GM19324 (cell line): ENCODE data around the gene ERMAP.

ENCODE experiments used
- ATAC-seq: cut with Tn5 transposase; IDR thresholded peaks from one replicate; pipeline ENCODE4 v1.9.1; 2021; ENCODE audit warnings: mild to moderate bottlenecking, moderate library complexity; ENCODE audit not compliant: unreplicated experiment, low FRiP score

The ERMAP gene

GRCh38 chr1:42816585-42817439, at the start of gene ERMAP, which contains the start of gene SVBP:
Gene ERMAP, plus strand, starts transcription at chr1:42817122. Its CDS starts 13,327 bp downstream, at chr1:42830449.
Gene SVBP, minus strand, starts transcription at chr1:42817397. Its CDS starts 853 bp downstream, at chr1:42816544.
- ATAC-seq: peak; percentile 92

- peak; percentile 2 for ATAC-seq
Measured at GRCh38 chr1:42767510-42768000, 49.4 kb upstream of the ERMAP start.

- ATAC-seq: no peak
Measured at GRCh38 chr1:42768172-42768571, 48.8 kb upstream of the ERMAP start.

GRCh38 chr1:42769811-42770210, 47.1 kb upstream of the ERMAP start:
- ATAC-seq: no peak

GRCh38 chr1:42773420-42773819, 43.5 kb upstream of the ERMAP start:
- ATAC-seq: no peak

GRCh38 chr1:42774928-42775526, 41.9 kb upstream of the ERMAP start:
- no peak for ATAC-seq

- ATAC-seq: no peak
Measured at GRCh38 chr1:42776502-42776901, 40.4 kb upstream of the ERMAP start.

GRCh38 chr1:42777852-42778251, 39.1 kb upstream of the ERMAP start:
- no peak for ATAC-seq

- ATAC-seq: no peak
Measured at GRCh38 chr1:42779725-42780124, 37.2 kb upstream of the ERMAP start.

GRCh38 chr1:42780176-42780575, 36.7 kb upstream of the ERMAP start:
- ATAC-seq: no peak

GRCh38 chr1:42783092-42783491, 33.8 kb upstream of the ERMAP start:
- ATAC-seq: no peak

- ATAC-seq: no peak
Measured at GRCh38 chr1:42784547-42784945, 32.4 kb upstream of the ERMAP start.

GRCh38 chr1:42784946-42785693, 31.8 kb upstream of the ERMAP start, which contains the start of gene TMEM269:
Gene TMEM269, plus strand, starts transcription at chr1:42784991. Its CDS starts 4,903 bp downstream, at chr1:42789894.
- no peak for ATAC-seq

GRCh38 chr1:42786097-42786496, 30.8 kb upstream of the ERMAP start:
- no peak for ATAC-seq

GRCh38 chr1:42788021-42788420, 28.9 kb upstream of the ERMAP start:
- ATAC-seq: no peak

GRCh38 chr1:42793824-42794223, 23.1 kb upstream of the ERMAP start:
- no peak for ATAC-seq

- no peak for ATAC-seq
Measured at GRCh38 chr1:42797414-42797813, 19.5 kb upstream of the ERMAP start.

- no peak for ATAC-seq
Measured at GRCh38 chr1:42797979-42798378, 18.9 kb upstream of the ERMAP start.

- ATAC-seq: no peak
Measured at GRCh38 chr1:42801832-42802473, 15.0 kb upstream of the ERMAP start.

GRCh38 chr1:42806171-42806570, 10.8 kb upstream of the ERMAP start:
- ATAC-seq: no peak
